ENCODE data around the gene INPP4B. TPM values are rescaled to one million over a fixed set of nuclear protein-coding genes. Genes with fewer than 3 reads are reported as not detected.

INPP4B gene
- total RNA-seq, 1 donor = 54.2 TPM

DNA sequence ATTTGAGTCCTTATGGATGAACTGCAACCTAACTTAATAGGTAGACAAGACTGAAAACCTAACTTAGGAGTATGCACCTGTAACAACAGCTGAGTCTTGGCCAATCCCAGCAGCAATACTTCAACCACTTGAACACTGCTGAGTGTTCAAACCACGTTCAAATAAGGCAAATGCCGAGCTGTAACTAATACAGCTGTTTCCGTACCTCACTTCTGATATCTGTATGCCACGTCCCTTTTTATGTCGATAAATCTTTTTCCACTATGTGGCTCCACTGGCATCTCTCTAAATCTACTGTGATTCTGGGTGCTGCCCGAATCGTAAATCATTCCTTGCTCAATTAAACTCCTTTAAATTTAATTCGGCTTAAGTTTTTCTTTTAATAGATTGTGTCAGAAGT is 459.7 kb downstream of the INPP4B start:
- no peak overlapping the region for H3K4me3 ChIP-seq (ENCODE audit: low read depth, low read length)
- DNase-seq (ENCODE audit: low read depth) = no peak
- TF ChIP-seq CTCF (IDR thresholded peaks at IDR 0.05; ENCODE audit: insufficient read depth, low read length) = no peak

GRCh38 chr4:142383800-142384470 is 462.2 kb downstream of the INPP4B start:
- no peak for TF ChIP-seq CTCF (IDR thresholded peaks at IDR 0.05; ENCODE audit: insufficient read depth, low read length)
- no peak for DNase-seq (ENCODE audit: low read depth)
- H3K4me3 ChIP-seq (ENCODE audit: low read depth, low read length) = no peak overlapping the region

DNA sequence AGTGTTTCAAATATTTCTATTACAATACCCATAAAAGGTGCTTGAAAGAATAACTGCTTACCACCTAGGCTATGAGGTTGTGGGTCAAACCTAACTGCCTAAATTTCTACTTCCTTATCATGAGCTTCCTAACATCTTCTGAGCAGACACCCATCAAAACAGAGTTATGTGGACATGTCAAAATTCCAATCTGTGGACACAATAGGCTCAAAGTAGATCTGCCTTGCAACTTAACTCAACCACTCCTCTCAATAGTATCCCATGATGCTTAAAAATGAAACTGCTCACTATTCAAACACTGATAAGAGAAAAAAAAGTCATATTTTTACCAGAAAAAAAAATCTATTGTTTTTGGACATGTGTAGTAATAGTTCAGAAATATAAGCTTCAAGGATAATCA is 462.7 kb downstream of the INPP4B start:
- no peak overlapping the region for H3K4me3 ChIP-seq (ENCODE audit: low read depth, low read length)
- no peak for DNase-seq (ENCODE audit: low read depth)
- TF ChIP-seq CTCF (IDR thresholded peaks at IDR 0.05; ENCODE audit: insufficient read depth, low read length) = no peak

- TF ChIP-seq CTCF (IDR thresholded peaks at IDR 0.05; ENCODE audit: insufficient read depth, low read length) = no peak
- no peak for DNase-seq (ENCODE audit: low read depth)
- no peak overlapping the region for H3K4me3 ChIP-seq (ENCODE audit: low read depth, low read length)
These were observed 466.0 kb downstream of the INPP4B start for GRCh38 chr4:142380052-142380602.

DNA sequence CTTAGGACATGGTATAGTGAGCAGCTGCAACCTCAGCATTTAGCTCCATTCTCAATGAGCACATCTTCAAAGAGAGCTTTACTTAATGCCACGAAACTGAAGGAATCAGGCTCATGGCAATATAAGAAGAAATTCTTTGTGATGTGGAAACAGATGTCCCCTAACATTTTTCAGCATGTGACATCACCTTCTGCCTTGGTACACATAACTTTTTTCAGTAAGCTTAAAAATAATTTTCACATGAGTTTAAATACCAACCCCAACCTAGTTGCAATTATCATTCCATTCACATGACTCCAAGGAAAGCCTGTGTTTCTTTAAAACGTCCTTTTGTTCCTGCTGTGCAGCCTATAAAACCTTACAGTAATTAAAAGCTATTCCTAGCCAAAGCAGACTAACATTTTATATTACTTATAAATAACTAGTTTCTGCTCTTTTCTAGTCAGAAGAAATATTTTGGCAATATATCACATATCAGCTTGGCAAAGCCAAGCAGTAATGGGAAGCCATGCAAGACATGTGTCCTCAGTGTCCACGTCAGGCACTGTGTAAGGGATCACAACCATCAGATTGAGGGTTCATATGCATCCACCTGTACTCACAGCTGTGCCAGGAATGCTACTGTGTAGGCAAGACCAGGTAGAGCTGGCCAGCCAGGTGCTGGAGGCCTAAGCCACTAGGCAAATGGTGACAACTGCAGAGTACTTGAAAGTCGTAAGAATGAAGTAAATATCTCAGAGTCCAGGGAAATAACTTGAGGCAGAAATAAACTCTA is 466.6 kb downstream of the INPP4B start:
- no peak for TF ChIP-seq CTCF (IDR thresholded peaks at IDR 0.05; ENCODE audit: insufficient read depth, low read length)
- peak; percentile 88 for DNase-seq (ENCODE audit: low read depth)
- H3K4me3 ChIP-seq (ENCODE audit: low read depth, low read length) = no peak overlapping the region

GRCh38 chr4:142378179-142378578 is 467.9 kb downstream of the INPP4B start:
- H3K4me3 ChIP-seq (ENCODE audit: low read depth, low read length) = no peak overlapping the region
- DNase-seq (ENCODE audit: low read depth) = no peak
- no peak for TF ChIP-seq CTCF (IDR thresholded peaks at IDR 0.05; ENCODE audit: insufficient read depth, low read length)
